ENCODE data around the gene LOXHD1. TPM values are rescaled to one million over a fixed set of nuclear protein-coding genes. Genes with fewer than 3 reads are reported as not detected.

Gene LOXHD1
- total RNA-seq, 1 donor from 2014 or later, result not detected

- Mint-ChIP-seq H3K9me3 (peaks cover 8% of the 10 kb centered on the region), H3K27me3 (peaks cover 4% of the 10 kb centered on the region), H3K4me3 (no peak overlapping the region), H3K36me3 (no peaks in the 10 kb centered on the region), H3K4me1 (ENCODE audit: unreplicated experiment) (peaks cover 9% of the 10 kb centered on the region), H3K27ac (no peak overlapping the region)
- no peak for TF ChIP-seq CTCF (conservative IDR thresholded peaks at IDR 0.05)
- DNase-seq (ENCODE audit: extremely low spot score, unreplicated experiment), result no peak
These were observed 45.5 kb upstream of the LOXHD1 start for GRCh38 chr18:46702471-46702870.

GRCh38 chr18:46700066-46700824 is 43.2 kb upstream of the LOXHD1 start:
- no peak overlapping the region for H3K4me3 Mint-ChIP-seq
- H3K9me3 Mint-ChIP-seq, result peaks cover 6% of the 10 kb centered on the region
- DNase-seq (ENCODE audit: extremely low spot score, unreplicated experiment), result no peak
- H3K27me3 Mint-ChIP-seq, result no peaks in the 10 kb centered on the region
- H3K27ac Mint-ChIP-seq, result no peak overlapping the region
- no peaks in the 10 kb centered on the region for H3K36me3 Mint-ChIP-seq
- TF ChIP-seq CTCF (conservative IDR thresholded peaks at IDR 0.05), result no peak
- H3K4me1 Mint-ChIP-seq (ENCODE audit: unreplicated experiment), result no peaks in the 10 kb centered on the region

GRCh38 chr18:46696702-46697101 is 39.7 kb upstream of the LOXHD1 start:
- H3K4me1 Mint-ChIP-seq (ENCODE audit: unreplicated experiment), result no peaks in the 10 kb centered on the region
- H3K4me3 Mint-ChIP-seq, result no peak overlapping the region
- H3K27ac Mint-ChIP-seq, result no peak overlapping the region
- peaks cover 3% of the 10 kb centered on the region for H3K27me3 Mint-ChIP-seq
- no peak for DNase-seq (ENCODE audit: extremely low spot score, unreplicated experiment)
- no peaks in the 10 kb centered on the region for H3K36me3 Mint-ChIP-seq
- H3K9me3 Mint-ChIP-seq, result peaks cover 6% of the 10 kb centered on the region
- no peak for TF ChIP-seq CTCF (conservative IDR thresholded peaks at IDR 0.05)

GRCh38 chr18:46696268-46696667 is 39.2 kb upstream of the LOXHD1 start:
- Mint-ChIP-seq H3K9me3 (peaks cover 6% of the 10 kb centered on the region), H3K27ac (no peak overlapping the region), H3K36me3 (no peaks in the 10 kb centered on the region), H3K4me3 (no peak overlapping the region), H3K27me3 (peaks cover 3% of the 10 kb centered on the region), H3K4me1 (ENCODE audit: unreplicated experiment) (no peaks in the 10 kb centered on the region)
- no peak for DNase-seq (ENCODE audit: extremely low spot score, unreplicated experiment)
- no peak for TF ChIP-seq CTCF (conservative IDR thresholded peaks at IDR 0.05)

GRCh38 chr18:46693996-46694395 is 37.0 kb upstream of the LOXHD1 start:
- H3K9me3 Mint-ChIP-seq, result peaks cover 6% of the 10 kb centered on the region
- no peak for DNase-seq (ENCODE audit: extremely low spot score, unreplicated experiment)
- H3K27ac Mint-ChIP-seq, result no peak overlapping the region
- no peak overlapping the region for H3K4me3 Mint-ChIP-seq
- H3K36me3 Mint-ChIP-seq, result no peaks in the 10 kb centered on the region
- TF ChIP-seq CTCF (conservative IDR thresholded peaks at IDR 0.05), result no peak
- no peaks in the 10 kb centered on the region for H3K4me1 Mint-ChIP-seq (ENCODE audit: unreplicated experiment)
- peaks cover 3% of the 10 kb centered on the region for H3K27me3 Mint-ChIP-seq

All from type B pancreatic cell (in vitro differentiated cells).